HUES64 (cell line): ENCODE data around the gene CHST15. TPM values are rescaled to one million over a fixed set of nuclear protein-coding genes. Genes with fewer than 3 reads are reported as not detected.
A peak's percentile ranks its signal among the peaks of the same experiment; 100 is the strongest.

ENCODE experiments used
- H3K27ac ChIP-seq: 2 replicates; pipeline ENCODE4 v1.7.0; 2013; ENCODE audit warnings: low read depth, low read length, inconsistent platforms
- H3K27me3 ChIP-seq: 2 replicates; pipeline ENCODE4 v1.6.1; 2013; ENCODE audit warnings: mild to moderate bottlenecking, low read length; ENCODE audit not compliant: insufficient read depth
- H3K36me3 ChIP-seq: 2 replicates; pipeline ENCODE4 v1.6.1; 2013; ENCODE audit warnings: mild to moderate bottlenecking, low read length; ENCODE audit not compliant: insufficient read depth
- H3K4me1 ChIP-seq: 2 replicates; pipeline ENCODE4 v1.6.1; 2013; ENCODE audit warnings: mild to moderate bottlenecking, low read length, moderate library complexity; ENCODE audit not compliant: insufficient read depth
- H3K4me3 ChIP-seq: 2 replicates; pipeline ENCODE4 v1.5.1; 2013; ENCODE audit warnings: mild to moderate bottlenecking, low read length, moderate library complexity
- H3K9ac ChIP-seq: 2 replicates; pipeline ENCODE4 v1.6.1; 2013; ENCODE audit warnings: mild to moderate bottlenecking, low read depth, low read length
- H3K9me3 ChIP-seq: 2 replicates; pipeline ENCODE4 v1.6.1; 2013; ENCODE audit warnings: low read depth, low read length; ENCODE audit not compliant: insufficient read depth
- WGBS: fragments of 150-250, 120-280 bp; methylation state at CpG from one replicate; pipeline ENCODE4 v1.1.7; 2013; ENCODE audit warnings: missing lambda C conversion rate; 5-methylcytosine and 5-hydroxymethylcytosine counted together
- polyA plus RNA-seq, 2 experiments: library from polyadenylated mRNA; stranded (reverse); fragments of 50-300 nt; gene quantifications; one replicate each; pipeline ENCODE4 v1.2.3, GENCODE V29; 2013

The CHST15 gene, protein sequence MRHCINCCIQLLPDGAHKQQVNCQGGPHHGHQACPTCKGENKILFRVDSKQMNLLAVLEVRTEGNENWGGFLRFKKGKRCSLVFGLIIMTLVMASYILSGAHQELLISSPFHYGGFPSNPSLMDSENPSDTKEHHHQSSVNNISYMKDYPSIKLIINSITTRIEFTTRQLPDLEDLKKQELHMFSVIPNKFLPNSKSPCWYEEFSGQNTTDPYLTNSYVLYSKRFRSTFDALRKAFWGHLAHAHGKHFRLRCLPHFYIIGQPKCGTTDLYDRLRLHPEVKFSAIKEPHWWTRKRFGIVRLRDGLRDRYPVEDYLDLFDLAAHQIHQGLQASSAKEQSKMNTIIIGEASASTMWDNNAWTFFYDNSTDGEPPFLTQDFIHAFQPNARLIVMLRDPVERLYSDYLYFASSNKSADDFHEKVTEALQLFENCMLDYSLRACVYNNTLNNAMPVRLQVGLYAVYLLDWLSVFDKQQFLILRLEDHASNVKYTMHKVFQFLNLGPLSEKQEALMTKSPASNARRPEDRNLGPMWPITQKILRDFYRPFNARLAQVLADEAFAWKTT
- 6.9 TPM for polyA plus RNA-seq (2013, experiment 1 of 2)
- 6.5 TPM for polyA plus RNA-seq (2013, experiment 2 of 2)

GRCh38 chr10:124092860-124093773 is at the start of gene CHST15:
Gene CHST15, minus strand, starts transcription at chr10:124093598. Its CDS starts 47,386 bp downstream, at chr10:124046212.
- Histone ChIP-seq H3K9ac (peak within 1 kb of the TSS; percentile 57), H3K27me3 (peaks cover 64% of the 10 kb centered on the region), H3K4me1 (peaks cover 3% of the 10 kb centered on the region; the same call in 1 of the 2 replicates), H3K9me3 (no peaks in the 10 kb centered on the region), H3K4me3 (peak within 1 kb of the TSS; percentile 62), H3K27ac (no peak within 1 kb of the TSS; the same call in 1 of the 2 replicates), H3K36me3 (no peaks in the 10 kb centered on the region)
- under 1% methylated on average over 106 of the region's 106 CpGs for WGBS

GRCh38 chr10:124142960-124143359 is 49.6 kb upstream of the CHST15 start:
- Histone ChIP-seq H3K4me3 (no peak overlapping the region), H3K4me1 (no peaks in the 10 kb centered on the region)

DNA sequence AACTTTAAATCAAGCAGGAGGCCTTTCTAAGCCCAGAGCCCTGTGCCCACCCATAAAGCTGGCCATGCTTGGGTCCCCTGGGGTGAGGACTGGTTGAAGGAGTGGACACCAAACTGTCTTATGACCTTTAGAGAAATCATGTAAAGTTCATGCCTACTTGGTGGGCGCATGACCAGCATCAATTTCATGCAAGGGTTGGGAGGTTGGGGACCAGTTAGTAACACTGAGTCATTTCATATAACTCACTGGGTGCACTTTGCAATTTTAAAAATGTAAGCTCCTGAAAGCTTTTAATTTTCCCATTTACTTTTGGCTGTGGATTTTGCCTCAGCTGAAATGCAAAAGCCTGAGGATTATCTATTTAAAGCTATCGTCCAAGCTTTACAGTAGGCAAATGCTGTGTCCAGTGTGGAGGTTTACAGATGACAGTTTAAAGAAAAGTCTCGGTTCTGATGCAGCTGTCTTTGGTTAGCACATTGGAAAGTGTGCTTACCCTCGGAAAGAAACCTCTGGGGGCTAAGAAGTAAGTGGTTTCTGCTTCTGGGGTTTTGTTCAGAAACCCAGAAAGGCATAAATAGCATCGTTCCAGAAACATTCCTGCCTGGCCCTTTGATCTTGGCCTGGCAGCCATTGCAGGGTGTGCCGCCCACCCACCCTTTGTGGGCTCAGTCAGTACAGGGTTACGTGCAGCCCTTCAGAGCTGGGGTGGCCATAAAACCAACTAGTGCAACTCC is 48.8 kb upstream of the CHST15 start:
- Histone ChIP-seq H3K27me3 (no peaks in the 10 kb centered on the region), H3K27ac (no peak overlapping the region), H3K9ac (no peak overlapping the region), H3K4me1 (no peaks in the 10 kb centered on the region), H3K4me3 (no peak overlapping the region), H3K9me3 (no peaks in the 10 kb centered on the region), H3K36me3 (no peaks in the 10 kb centered on the region)
- 93% methylated on average over 7 of the region's 7 CpGs for WGBS

More at GRCh38 chr10:124142960-124143359, 49.6 kb upstream of the CHST15 start:
- H3K36me3 ChIP-seq: no peaks in the 10 kb centered on the region
- H3K27ac ChIP-seq: no peak overlapping the region
- no peak overlapping the region for H3K9ac ChIP-seq
- no peaks in the 10 kb centered on the region for H3K27me3 ChIP-seq
- 92% methylated on average over 6 of the region's 6 CpGs for WGBS
- no peaks in the 10 kb centered on the region for H3K9me3 ChIP-seq

DNA sequence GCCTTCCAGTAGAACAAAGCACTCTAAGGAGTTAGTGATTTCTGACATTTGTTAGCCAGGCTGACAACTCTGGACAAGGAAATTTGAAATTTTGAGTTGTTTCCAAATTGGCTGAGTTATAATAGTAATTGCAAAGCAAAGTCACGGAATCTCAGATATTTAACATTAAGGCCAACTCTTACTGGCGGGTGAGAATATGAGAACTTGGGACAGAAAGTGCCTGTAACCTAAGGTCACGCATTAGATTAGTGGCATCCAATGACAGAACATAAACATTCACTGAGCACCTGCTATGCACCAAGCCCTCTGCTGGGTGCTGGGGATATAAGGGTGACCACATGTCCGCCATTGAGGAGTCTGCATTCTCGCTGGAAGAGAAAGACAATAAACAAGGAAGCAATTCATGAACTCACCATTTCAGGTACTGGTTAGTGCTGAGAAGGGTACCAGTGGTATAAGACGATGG is 45.5 kb upstream of the CHST15 start:
- H3K4me1 ChIP-seq: no peaks in the 10 kb centered on the region
- 95% methylated on average over 6 of the region's 6 CpGs for WGBS
- no peaks in the 10 kb centered on the region for H3K9me3 ChIP-seq
- no peak overlapping the region for H3K9ac ChIP-seq
- H3K36me3 ChIP-seq: no peaks in the 10 kb centered on the region
- no peaks in the 10 kb centered on the region for H3K27me3 ChIP-seq
- no peak overlapping the region for H3K4me3 ChIP-seq
- no peak overlapping the region for H3K27ac ChIP-seq

DNA sequence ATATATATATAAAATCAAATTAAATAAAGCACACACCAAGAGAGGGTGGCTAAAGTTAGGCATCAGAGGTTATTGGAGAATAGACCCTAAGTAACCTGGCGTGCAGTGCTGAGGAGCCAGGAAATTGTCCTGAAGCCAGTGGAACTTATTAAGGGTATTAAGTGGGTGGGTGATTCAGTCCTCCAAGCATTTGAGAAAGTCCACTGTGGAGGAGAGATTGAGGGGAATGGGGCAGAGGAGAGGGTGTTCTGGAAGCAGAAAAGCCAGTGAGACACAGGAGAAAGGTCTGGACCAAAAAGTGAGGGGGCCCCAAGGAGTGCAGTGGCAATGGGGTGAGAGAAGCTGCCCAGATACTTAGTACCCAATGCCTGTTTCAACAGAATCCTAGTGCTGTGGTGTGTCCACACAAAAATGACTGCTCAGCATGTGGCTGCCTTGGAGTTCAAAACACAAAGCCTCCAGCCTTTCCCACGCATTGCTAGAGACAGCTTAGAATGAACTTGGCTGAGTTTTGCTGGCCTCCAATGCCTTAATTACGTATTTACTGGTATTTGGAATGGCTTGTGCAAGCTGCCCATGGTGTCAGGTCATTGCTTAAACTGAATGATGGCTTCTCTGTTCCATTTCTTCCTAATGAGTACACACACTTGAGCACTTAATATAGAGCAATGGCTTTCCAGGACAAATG is 44.9 kb upstream of the CHST15 start:
- Histone ChIP-seq H3K36me3 (no peaks in the 10 kb centered on the region), H3K27ac (no peak overlapping the region), H3K9me3 (no peaks in the 10 kb centered on the region), H3K4me1 (no peaks in the 10 kb centered on the region), H3K27me3 (no peaks in the 10 kb centered on the region), H3K9ac (no peak overlapping the region), H3K4me3 (no peak overlapping the region)
- WGBS: 95% methylated on average over 3 of the region's 3 CpGs

- 97% methylated on average over 9 of the region's 9 CpGs for WGBS
- Histone ChIP-seq H3K27ac (no peak overlapping the region), H3K4me1 (no peaks in the 10 kb centered on the region), H3K9me3 (no peaks in the 10 kb centered on the region), H3K36me3 (no peaks in the 10 kb centered on the region), H3K4me3 (no peak overlapping the region), H3K9ac (no peak overlapping the region), H3K27me3 (no peaks in the 10 kb centered on the region)
These were observed 41.0 kb upstream of the CHST15 start for GRCh38 chr10:124134251-124134893.

- Histone ChIP-seq H3K4me1 (no peaks in the 10 kb centered on the region), H3K9ac (no peak overlapping the region), H3K27ac (no peak overlapping the region), H3K9me3 (no peaks in the 10 kb centered on the region), H3K4me3 (no peak overlapping the region), H3K27me3 (no peaks in the 10 kb centered on the region), H3K36me3 (no peaks in the 10 kb centered on the region)
- WGBS: 94% methylated on average over 5 of the region's 5 CpGs
These were observed 39.5 kb upstream of the CHST15 start for GRCh38 chr10:124132876-124133275.

DNA sequence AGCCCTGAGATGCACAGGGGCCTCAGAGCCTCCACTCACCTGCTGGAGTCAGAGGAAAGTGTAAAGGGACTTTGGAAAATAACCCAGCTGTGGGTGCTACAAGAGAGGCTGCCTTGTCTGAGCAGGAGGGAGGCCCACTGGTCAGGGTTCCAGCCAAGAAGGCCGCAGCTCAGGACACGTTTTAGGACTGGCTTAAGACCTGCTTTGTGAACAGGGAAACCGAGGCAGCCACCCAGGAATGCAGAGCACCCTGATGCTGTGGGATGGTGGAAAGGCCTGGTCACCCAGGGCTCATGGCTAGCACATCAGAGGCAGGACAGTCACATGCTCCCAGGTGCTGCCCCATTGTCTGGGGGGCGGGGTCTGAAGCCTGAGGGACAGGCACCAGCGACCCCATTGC is 38.9 kb upstream of the CHST15 start:
- Histone ChIP-seq H3K4me1 (no peaks in the 10 kb centered on the region), H3K9me3 (no peaks in the 10 kb centered on the region), H3K4me3 (no peak overlapping the region), H3K27ac (no peak overlapping the region), H3K9ac (no peak overlapping the region), H3K36me3 (no peaks in the 10 kb centered on the region), H3K27me3 (no peaks in the 10 kb centered on the region)
- WGBS: 89% methylated on average over 5 of the region's 5 CpGs

- Histone ChIP-seq H3K4me3 (no peak overlapping the region), H3K36me3 (no peaks in the 10 kb centered on the region), H3K27ac (no peak overlapping the region), H3K4me1 (no peaks in the 10 kb centered on the region), H3K9ac (no peak overlapping the region), H3K9me3 (no peaks in the 10 kb centered on the region), H3K27me3 (no peaks in the 10 kb centered on the region)
- 84% methylated on average over 9 of the region's 9 CpGs for WGBS
These were observed 37.8 kb upstream of the CHST15 start for GRCh38 chr10:124131172-124131571.
